GM12878 (cell line): ENCODE measurements around the gene GABRR1. TPM values are rescaled to one million over a fixed set of nuclear protein-coding genes. Genes with fewer than 3 reads are reported as not detected.

Experiments used
- ATAC-seq: fragments of 200-7000 bp; cut with Tn5 transposase; 3 replicates; pipeline ENCODE4 v1.9.1; 2020; ENCODE audit warnings: mild to moderate bottlenecking, moderate library complexity
- BruUV-seq: library from RNA; stranded (reverse); fragments of 400-500 nt; replicated peaks from 2 replicates; lab custom pipeline; 2021; lab: Mats Ljungman, UMichigan
- CTCF ChIA-PET: fragments of 300-600 bp; sonication (Branson Sonifier 250); formaldehyde crosslinking; extraction: SDS; loops from one replicate; lab custom pipeline; 2021; ENCODE audit warnings: inconsistent platforms; lab: Yijun Ruan, JAX
- POLR2A ChIA-PET: fragments of 350-600 bp; formaldehyde crosslinking; extraction: SDS; loops from one replicate; lab custom pipeline; 2021; ENCODE audit warnings: inconsistent platforms; lab: Charles Lee
- RAD21 ChIA-PET: fragments of 300-600 bp; sonication (Branson Sonifier 250); formaldehyde crosslinking; loops from one replicate; lab custom pipeline; 2023; ENCODE audit warnings: antibody characterized with exemption; ENCODE audit not compliant: unreplicated experiment; lab: Charles Lee
- SMC1A ChIA-PET: fragments of 300-600 bp; sonication (Branson Sonifier 250); formaldehyde crosslinking; loops from one replicate; lab custom pipeline; 2023; ENCODE audit not compliant: unreplicated experiment, uncharacterized antibody; lab: Charles Lee
- DNase-seq: peaks from one replicate; pipeline ENCODE4 v3.0.0-alpha.2; 2011; ENCODE audit warnings: low read depth, low spot score
- FAIRE-seq: peaks from 3 replicates; lab custom pipeline; 2011; peaks lifted over from hg19 to GRCh38; lab: Jason Lieb, UNC
- H2AFZ ChIP-seq: 2 replicates; pipeline ENCODE4 v1.6.0; 2011; ENCODE audit warnings: low read depth, low read length, control low read depth; ENCODE audit not compliant: control insufficient read depth
- H3K27ac ChIP-seq: 2 replicates; pipeline ENCODE4 v1.5.1; 2011; ENCODE audit warnings: control low read depth; ENCODE audit not compliant: control insufficient read depth, insufficient read depth
- H3K27me3 ChIP-seq, 2 experiments: replicated peaks in 1 of 2; 2 replicates each; pipeline versions ENCODE4 v1.6.0 to v1.6.1; 2011; ENCODE audit warnings: low read length in 1 of 2; ENCODE audit not compliant: control insufficient read depth in 2 of 2, insufficient read depth in 2 of 2
- H3K36me3 ChIP-seq, 2 experiments: 2 replicates each; pipeline ENCODE4 v1.5.1; 2011; ENCODE audit warnings: low read length in 1 of 2; ENCODE audit not compliant: control insufficient read depth in 2 of 2, insufficient read depth in 2 of 2
- H3K4me1 ChIP-seq: 2 replicates; pipeline ENCODE4 v1.6.1; 2011; ENCODE audit warnings: mild to moderate bottlenecking, low read length, moderate library complexity, mixed read lengths; ENCODE audit not compliant: control insufficient read depth, insufficient read depth
- H3K4me2 ChIP-seq: 2 replicates; pipeline ENCODE4 v1.6.0; 2011; ENCODE audit warnings: control low read depth; ENCODE audit not compliant: control insufficient read depth, insufficient read depth
- H3K4me3 ChIP-seq: fragments of 200-600 bp; sonication (generic); 2 replicates; pipeline ENCODE4 v1.5.1; 2016
- H3K79me2 ChIP-seq: 2 replicates; pipeline ENCODE4 v1.6.0; 2011; ENCODE audit warnings: low read length; ENCODE audit not compliant: control insufficient read depth, insufficient read depth
- H3K9ac ChIP-seq: 2 replicates; pipeline ENCODE4 v1.8.0; 2011; ENCODE audit warnings: low read length, control low read depth, mixed read lengths; ENCODE audit not compliant: control insufficient read depth, insufficient read depth
- H3K9me3 ChIP-seq: replicated peaks from 3 replicates; pipeline ENCODE4 v1.5.1; 2011; ENCODE audit warnings: mild to moderate bottlenecking, low read length; ENCODE audit not compliant: control insufficient read depth, insufficient read depth
- H4K20me1 ChIP-seq: 2 replicates; pipeline ENCODE4 v1.6.0; 2011; ENCODE audit not compliant: control insufficient read depth, insufficient read depth
- CTCF ChIP-seq, 3 experiments: IDR thresholded peaks in 2 of 3; conservative IDR thresholded peaks in 1 of 3; 2 replicates each; pipeline ENCODE4 v1.5.1; 2011; ENCODE audit warnings: low read depth in 3 of 3, low read length in 3 of 3, mild to moderate bottlenecking in 3 of 3, control low read depth in 2 of 3, moderate library complexity in 2 of 3, inconsistent platforms in 1 of 3, mixed read lengths in 1 of 3; ENCODE audit not compliant: control insufficient read depth in 2 of 3, insufficient read depth in 1 of 3; ENCODE audit errors: extremely low read depth in 1 of 3
- EGR1 ChIP-seq, 2 experiments: IDR thresholded peaks; 1 replicate in 1 of 2; 2 replicates in 1 of 2; pipeline ENCODE4 v1.6.1; 2011 to 2012; ENCODE audit warnings: low read depth in 2 of 2, low read length in 2 of 2, borderline replicate concordance in 1 of 2, mild to moderate bottlenecking in 1 of 2, moderate library complexity in 1 of 2
- HSF1 ChIP-seq: fragments of 150-350 bp; IDR thresholded peaks from 2 replicates; pipeline ENCODE4 v1.6.1; 2014; ENCODE audit warnings: mild to moderate bottlenecking, low read depth, low read length
- NFYB ChIP-seq: IDR thresholded peaks from 2 replicates; pipeline ENCODE4 v1.6.1; 2011; ENCODE audit warnings: low read depth, mild to moderate bottlenecking, low read length, improper control_type of control experiment, moderate library complexity; ENCODE audit not compliant: insufficient read depth
- PBX3 ChIP-seq: IDR thresholded peaks from 2 replicates; pipeline ENCODE4 v1.6.1; 2011; ENCODE audit warnings: mild to moderate bottlenecking, low read depth, low read length, moderate library complexity; ENCODE audit not compliant: insufficient replicate concordance
- RAD21 ChIP-seq: IDR thresholded peaks from 2 replicates; pipeline ENCODE4 v1.6.1; 2011; ENCODE audit warnings: mild to moderate bottlenecking, low read depth, low read length, moderate library complexity; ENCODE audit not compliant: insufficient read depth
- TCF3 ChIP-seq: IDR thresholded peaks from 2 replicates; pipeline ENCODE4 v1.6.1; 2012; ENCODE audit warnings: low read depth, mild to moderate bottlenecking, low read length, borderline replicate concordance; ENCODE audit not compliant: insufficient read depth
- WGBS: methylation state at CpG from one replicate; pipeline ENCODE4 v1.1.6; 2016; ENCODE audit warnings: low lambda C conversion rate; ENCODE audit not compliant: insufficient replicate concordance, insufficient coverage; ENCODE audit errors: missing lambda C conversion rate; 5-methylcytosine and 5-hydroxymethylcytosine counted together
- in situ Hi-C: fragments of 300-500 bp; cut with MboI; formaldehyde crosslinking; loops from 9 replicates; pipeline ENCODE4 v1.14.3; 2018; ENCODE audit warnings: mixed read lengths
- intact Hi-C: fragments of 100-400 bp; cut with micrococcal nuclease; formaldehyde crosslinking; loops from one replicate; pipeline ENCODE4 v1.14.2; 2022; ENCODE audit not compliant: unreplicated experiment
- polyA plus RNA-seq, 11 experiments: library from polyadenylated mRNA; depleted of rRNA in 4 of 11; unstranded in 6 of 11; stranded (reverse) in 5 of 11; fragments of >200 nt; fragmentation: Nextera tagmentation in 4 of 11; fragmentation: Illumina TruSeq in 1 of 11; extraction: Ambion mirVana in 4 of 11; extraction: Trizol in 1 of 11; gene quantifications; 1 replicate in 1 of 11; 2 replicates in 10 of 11; pipeline versions ENCODE4 v1.2.1 to v1.2.3, GENCODE V29; 2011 to 2016; ENCODE audit warnings: inconsistent platforms in 2 of 11, missing spikeins in 2 of 11, low read depth in 1 of 11
- total RNA-seq, 4 experiments: library from RNA; depleted of rRNA in 3 of 4; stranded (reverse); fragments of >200 nt in 3 of 4; fragmentation: Illumina TruSeq in 1 of 4; extraction: Trizol in 1 of 4; gene quantifications; 2 replicates each; pipeline versions ENCODE4 v1.2.1 to v1.2.3, GENCODE V29; 2013 to 2021

The GABRR1 gene
- total and polyA plus RNA-seq, 10 of the 15 experiments (the other 5 are each of a cell fraction or from before 2014, with no cell fraction given): not detected

GRCh38 chr6:89264296-89264695, 47.1 kb upstream of the GABRR1 start (continued):
- TF ChIP-seq EGR1 (IDR thresholded peaks at IDR 0.05; ENCODE audit: borderline replicate concordance in 1 of 2, low read depth in 2 of 2, low read length in 2 of 2): no peak
- TF ChIP-seq NFYB: no peak
- TF ChIP-seq PBX3: no peak

GRCh38 chr6:89260832-89261231, 43.7 kb upstream of the GABRR1 start:
- Histone ChIP-seq H3K9ac (no peak overlapping the region), H3K27me3 (no peaks in the 10 kb centered on the region), H3K4me3 (no peak overlapping the region), H4K20me1 (no peaks in the 10 kb centered on the region; the same call in 1 of the 2 replicates), H3K9me3 (no peaks in the 10 kb centered on the region), H3K79me2 (no peaks in the 10 kb centered on the region), H2AFZ (peak overlapping the region; percentile 74), H3K4me1 (peaks cover 26% of the 10 kb centered on the region), H3K4me2 (no peak overlapping the region), H3K36me3 (no peaks in the 10 kb centered on the region), H3K27ac (0 out of 2 replicates have a peak overlapping the region, but pooled peaks have one; percentile 4)
- in situ Hi-C loops (no loop called here), intact Hi-C loops (no loop called here)
- ATAC-seq (peak; percentile 54), FAIRE-seq (no peak), DNase-seq (no peak)
- POLR2A ChIA-PET: no interaction called here
- CTCF ChIA-PET: interaction anchor here (0.9 to 1.8 kb wide), 3 partner anchors 21 to 106 kb away, joined by 4 to 7 read pairs (median 5); no protein-coding TSS in a partner anchor
- 99% methylated on average over 5 of the region's 5 CpGs for WGBS
- BruUV-seq: no TSS peak
- TF ChIP-seq HSF1 (no peak), TCF3 (no peak), RAD21 (0 out of 2 replicates have a peak, but pooled peaks have one; percentile 29), CTCF (IDR thresholded peaks at IDR 0.05 in 2 of 3, conservative IDR thresholded peaks at IDR 0.05 in 1 of 3; ENCODE audit: control insufficient read depth in 2 of 3, extremely low read depth in 1 of 3, insufficient read depth in 1 of 3, low read depth in 3 of 3, low read length in 3 of 3) (peak in 1 of 3 experiments; percentile 13; a peak in 1 of 6 replicates)
- SMC1A ChIA-PET: interaction anchor here (0.9 to 1.8 kb wide), 3 partner anchors 9 to 108 kb away, joined by 3 to 7 read pairs (median 4); no protein-coding TSS in a partner anchor
- RAD21 ChIA-PET: interaction anchor here (1.0 to 1.9 kb wide), 3 partner anchors 89 to 111 kb away, joined by 3 to 7 read pairs (median 4); no protein-coding TSS in a partner anchor
